Prostate gland (tissue), 2 donors: ENCODE data around the gene THAP8.

Experiments used
- POLR2A ChIP-seq: fragments of 450-650 bp; IDR thresholded peaks from one replicate; pipeline ENCODE4 v1.6.1; 2016; ENCODE audit warnings: antibody characterized with exemption, mild to moderate bottlenecking
- POLR2AphosphoS5 ChIP-seq: sonication (generic); formaldehyde crosslinking; IDR thresholded peaks from one replicate; pipeline ENCODE4 v1.6.1; 2017; ENCODE audit warnings: antibody characterized with exemption
- TF ChIP-seq, protein P1 (sequence below), 4 experiments: fragments of 200-600 bp in 2 of 4; fragments of 450-650 bp in 2 of 4; sonication (generic) in 2 of 4; IDR thresholded peaks; 1 replicate in 3 of 4; 2 replicates in 1 of 4; pipeline ENCODE4 v1.5.1; 2016 to 2019; ENCODE audit warnings: antibody characterized with exemption in 4 of 4, mild to moderate bottlenecking in 2 of 4, moderate library complexity in 2 of 4

DNA sequence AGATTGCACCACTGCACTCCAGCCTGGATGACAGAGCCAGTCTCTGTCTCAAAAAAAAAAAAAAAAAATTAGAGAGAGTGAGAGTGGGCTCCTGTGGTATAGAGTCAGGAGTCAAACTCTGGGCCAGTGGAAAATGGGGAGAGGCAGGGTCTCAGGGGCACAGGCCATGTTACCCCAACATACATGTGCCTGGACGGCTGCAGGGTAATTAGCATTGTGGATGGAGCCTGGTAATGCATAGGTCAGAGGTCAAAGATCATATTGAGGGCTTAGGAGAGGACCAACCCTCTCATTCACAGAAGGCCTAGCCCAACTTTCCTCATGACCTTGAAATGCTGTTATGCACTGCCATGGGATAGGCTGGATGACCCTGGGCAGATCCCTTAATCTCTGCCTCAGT is 28.5 kb downstream of the THAP8 start:
- TF ChIP-seq, protein P1, sequence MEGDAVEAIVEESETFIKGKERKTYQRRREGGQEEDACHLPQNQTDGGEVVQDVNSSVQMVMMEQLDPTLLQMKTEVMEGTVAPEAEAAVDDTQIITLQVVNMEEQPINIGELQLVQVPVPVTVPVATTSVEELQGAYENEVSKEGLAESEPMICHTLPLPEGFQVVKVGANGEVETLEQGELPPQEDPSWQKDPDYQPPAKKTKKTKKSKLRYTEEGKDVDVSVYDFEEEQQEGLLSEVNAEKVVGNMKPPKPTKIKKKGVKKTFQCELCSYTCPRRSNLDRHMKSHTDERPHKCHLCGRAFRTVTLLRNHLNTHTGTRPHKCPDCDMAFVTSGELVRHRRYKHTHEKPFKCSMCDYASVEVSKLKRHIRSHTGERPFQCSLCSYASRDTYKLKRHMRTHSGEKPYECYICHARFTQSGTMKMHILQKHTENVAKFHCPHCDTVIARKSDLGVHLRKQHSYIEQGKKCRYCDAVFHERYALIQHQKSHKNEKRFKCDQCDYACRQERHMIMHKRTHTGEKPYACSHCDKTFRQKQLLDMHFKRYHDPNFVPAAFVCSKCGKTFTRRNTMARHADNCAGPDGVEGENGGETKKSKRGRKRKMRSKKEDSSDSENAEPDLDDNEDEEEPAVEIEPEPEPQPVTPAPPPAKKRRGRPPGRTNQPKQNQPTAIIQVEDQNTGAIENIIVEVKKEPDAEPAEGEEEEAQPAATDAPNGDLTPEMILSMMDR (IDR thresholded peaks at IDR 0.05): no peak
- TF ChIP-seq POLR2A (no peak), POLR2AphosphoS5 (no peak)
